ENCODE results near the gene TUBGCP2. TPM values are rescaled to one million over a fixed set of nuclear protein-coding genes. Genes with fewer than 3 reads are reported as not detected.

The TUBGCP2 gene
- total and polyA plus RNA-seq, 2 of the 13 experiments (the other 11 are each of a cell fraction or from before 2014, with no cell fraction given) = 21.3 to 34.5 TPM

DNA sequence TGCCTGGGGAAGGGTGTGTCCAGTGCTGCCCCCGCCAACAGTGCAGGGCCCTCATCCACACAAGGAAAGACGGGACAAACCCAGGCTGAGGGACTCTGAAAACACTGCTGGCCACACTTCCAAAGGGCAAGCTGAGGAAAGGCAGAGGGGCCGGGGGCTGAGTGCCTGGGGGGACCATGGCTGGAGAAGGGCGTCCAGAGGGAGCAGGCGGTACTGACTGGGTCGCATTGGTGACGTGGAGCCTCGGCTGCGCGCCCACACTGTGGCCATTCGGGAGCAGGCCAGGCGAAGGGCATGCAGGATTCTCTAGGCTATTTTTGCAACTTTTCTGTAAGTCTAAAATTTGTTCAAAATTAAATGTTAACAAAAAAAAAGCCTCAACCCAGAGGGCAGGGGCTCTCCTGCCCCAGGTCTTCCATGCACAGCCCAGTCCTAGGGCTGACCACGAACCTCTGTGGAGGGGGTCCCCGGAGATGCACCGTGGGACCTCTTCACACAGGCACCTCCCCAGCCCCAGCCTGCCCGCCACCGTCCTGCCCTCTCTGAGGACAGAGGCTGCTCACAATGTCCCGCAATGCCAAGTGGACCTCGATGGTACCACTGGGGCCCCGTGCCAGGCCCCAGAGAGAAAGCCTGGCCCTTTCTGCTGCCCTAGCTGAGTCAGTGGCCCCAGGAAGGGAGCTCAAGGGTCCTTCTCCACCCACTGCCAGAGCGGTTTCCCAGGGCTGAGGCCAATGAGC, 42.4 kb downstream of the TUBGCP2 start (continued):
- TF ChIP-seq, protein P1, sequence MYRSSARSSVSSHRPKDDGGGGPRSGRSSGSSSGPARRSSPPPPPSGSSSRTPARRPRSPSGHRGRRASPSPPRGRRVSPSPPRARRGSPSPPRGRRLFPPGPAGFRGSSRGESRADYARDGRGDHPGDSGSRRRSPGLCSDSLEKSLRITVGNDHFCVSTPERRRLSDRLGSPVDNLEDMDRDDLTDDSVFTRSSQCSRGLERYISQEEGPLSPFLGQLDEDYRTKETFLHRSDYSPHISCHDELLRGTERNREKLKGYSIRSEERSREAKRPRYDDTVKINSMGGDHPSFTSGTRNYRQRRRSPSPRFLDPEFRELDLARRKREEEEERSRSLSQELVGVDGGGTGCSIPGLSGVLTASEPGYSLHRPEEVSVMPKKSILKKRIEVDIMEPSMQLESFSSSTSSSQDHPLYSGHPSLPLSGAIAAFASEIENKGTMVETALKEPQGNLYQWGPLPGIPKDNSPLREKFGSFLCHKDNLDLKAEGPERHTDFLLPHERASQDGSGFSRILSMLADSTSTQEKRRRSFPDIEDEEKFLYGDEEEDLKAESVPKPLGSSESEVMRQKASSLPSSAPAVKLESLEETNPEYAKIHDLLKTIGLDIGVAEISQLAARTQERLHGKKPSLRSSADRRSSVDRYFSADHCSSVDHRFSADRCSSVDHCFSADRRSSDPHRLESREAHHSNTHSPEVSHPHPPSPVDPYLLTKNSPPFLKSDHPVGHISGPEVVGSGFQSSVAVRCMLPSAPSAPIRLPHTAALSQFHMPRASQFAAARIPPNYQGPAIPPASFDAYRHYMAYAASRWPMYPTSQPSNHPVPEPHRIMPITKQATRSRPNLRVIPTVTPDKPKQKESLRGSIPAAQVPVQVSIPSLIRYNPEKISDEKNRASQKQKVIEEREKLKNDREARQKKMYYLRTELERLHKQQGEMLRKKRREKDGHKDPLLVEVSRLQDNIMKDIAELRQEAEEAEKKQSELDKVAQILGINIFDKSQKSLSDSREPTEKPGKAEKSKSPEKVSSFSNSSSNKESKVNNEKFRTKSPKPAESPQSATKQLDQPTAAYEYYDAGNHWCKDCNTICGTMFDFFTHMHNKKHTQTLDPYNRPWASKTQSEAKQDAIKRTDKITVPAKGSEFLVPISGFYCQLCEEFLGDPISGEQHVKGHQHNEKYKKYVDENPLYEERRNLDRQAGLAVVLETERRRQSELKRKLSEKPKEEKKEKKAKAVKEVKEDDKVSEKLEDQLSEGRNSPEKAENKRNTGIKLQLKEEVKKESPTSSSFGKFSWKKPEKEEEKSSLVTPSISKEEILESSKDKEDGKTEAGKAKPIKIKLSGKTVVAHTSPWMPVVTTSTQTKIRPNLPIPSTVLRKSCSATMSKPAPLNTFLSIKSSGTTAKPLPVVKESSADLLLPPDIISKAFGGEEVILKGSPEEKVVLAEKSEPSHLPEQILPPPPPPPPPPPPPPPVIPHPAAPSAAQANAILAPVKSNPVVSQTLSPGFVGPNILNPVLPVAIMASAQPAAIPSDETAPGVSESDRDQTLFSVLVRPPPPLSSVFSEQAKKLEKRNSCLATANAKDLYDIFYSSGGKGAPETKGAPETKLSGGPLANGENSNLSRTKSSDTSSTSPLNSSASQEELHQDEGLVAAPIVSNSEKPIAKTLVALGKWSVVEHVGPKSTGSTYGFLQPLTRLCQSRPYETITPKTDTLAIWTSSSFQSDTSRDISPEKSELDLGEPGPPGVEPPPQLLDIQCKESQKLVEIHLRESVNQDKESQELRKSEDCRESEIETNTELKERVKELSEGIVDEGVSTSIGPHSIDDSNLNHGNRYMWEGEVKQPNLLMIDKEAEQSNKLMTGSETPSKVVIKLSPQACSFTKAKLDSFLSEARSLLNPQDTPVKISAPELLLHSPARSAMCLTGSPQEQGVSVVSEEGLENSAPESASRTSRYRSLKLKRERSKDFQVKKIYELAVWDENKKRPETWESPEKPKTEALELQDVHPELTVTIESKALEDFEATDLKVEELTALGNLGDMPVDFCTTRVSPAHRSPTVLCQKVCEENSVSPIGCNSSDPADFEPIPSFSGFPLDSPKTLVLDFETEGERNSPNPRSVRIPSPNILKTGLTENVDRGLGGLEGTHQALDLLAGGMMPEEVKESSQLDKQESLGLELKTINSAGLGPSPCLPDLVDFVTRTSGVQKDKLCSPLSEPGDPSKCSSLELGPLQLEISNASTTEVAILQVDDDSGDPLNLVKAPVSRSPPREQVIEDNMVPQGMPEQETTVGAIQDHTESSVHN (CRISPR knock-in tag; IDR thresholded peaks at IDR 0.05) = no peak
- TF ChIP-seq GABPA (IDR thresholded peaks at IDR 0.05; ENCODE audit: low read depth, low read length) = no peak
- TF ChIP-seq GABPA (CRISPR knock-in tag; IDR thresholded peaks at IDR 0.05; ENCODE audit: low read depth) = no peak
- TF ChIP-seq, protein P2, sequence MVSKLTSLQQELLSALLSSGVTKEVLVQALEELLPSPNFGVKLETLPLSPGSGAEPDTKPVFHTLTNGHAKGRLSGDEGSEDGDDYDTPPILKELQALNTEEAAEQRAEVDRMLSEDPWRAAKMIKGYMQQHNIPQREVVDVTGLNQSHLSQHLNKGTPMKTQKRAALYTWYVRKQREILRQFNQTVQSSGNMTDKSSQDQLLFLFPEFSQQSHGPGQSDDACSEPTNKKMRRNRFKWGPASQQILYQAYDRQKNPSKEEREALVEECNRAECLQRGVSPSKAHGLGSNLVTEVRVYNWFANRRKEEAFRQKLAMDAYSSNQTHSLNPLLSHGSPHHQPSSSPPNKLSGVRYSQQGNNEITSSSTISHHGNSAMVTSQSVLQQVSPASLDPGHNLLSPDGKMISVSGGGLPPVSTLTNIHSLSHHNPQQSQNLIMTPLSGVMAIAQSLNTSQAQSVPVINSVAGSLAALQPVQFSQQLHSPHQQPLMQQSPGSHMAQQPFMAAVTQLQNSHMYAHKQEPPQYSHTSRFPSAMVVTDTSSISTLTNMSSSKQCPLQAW (CRISPR knock-in tag; IDR thresholded peaks at IDR 0.05) = no peak
- no peak for TF ChIP-seq ZNF296 (CRISPR knock-in tag; conservative IDR thresholded peaks at IDR 0.05)
- TF ChIP-seq RAD21 (CRISPR knock-in tag; IDR thresholded peaks at IDR 0.05) = no peak
- no peak for TF ChIP-seq POGK (CRISPR knock-in tag; conservative IDR thresholded peaks at IDR 0.05)
- no peak for TF ChIP-seq SAP130 (CRISPR knock-in tag; IDR thresholded peaks at IDR 0.05; ENCODE audit: low read depth)
- no peak for TF ChIP-seq ZNF33B (CRISPR knock-in tag; IDR thresholded peaks at IDR 0.05)
- no peak for TF ChIP-seq EHMT2 (IDR thresholded peaks at IDR 0.05; ENCODE audit: borderline replicate concordance, low read depth, low read length)
- no peak for TF ChIP-seq ZNF225 (CRISPR knock-in tag; IDR thresholded peaks at IDR 0.05)
- TF ChIP-seq, protein P3, sequence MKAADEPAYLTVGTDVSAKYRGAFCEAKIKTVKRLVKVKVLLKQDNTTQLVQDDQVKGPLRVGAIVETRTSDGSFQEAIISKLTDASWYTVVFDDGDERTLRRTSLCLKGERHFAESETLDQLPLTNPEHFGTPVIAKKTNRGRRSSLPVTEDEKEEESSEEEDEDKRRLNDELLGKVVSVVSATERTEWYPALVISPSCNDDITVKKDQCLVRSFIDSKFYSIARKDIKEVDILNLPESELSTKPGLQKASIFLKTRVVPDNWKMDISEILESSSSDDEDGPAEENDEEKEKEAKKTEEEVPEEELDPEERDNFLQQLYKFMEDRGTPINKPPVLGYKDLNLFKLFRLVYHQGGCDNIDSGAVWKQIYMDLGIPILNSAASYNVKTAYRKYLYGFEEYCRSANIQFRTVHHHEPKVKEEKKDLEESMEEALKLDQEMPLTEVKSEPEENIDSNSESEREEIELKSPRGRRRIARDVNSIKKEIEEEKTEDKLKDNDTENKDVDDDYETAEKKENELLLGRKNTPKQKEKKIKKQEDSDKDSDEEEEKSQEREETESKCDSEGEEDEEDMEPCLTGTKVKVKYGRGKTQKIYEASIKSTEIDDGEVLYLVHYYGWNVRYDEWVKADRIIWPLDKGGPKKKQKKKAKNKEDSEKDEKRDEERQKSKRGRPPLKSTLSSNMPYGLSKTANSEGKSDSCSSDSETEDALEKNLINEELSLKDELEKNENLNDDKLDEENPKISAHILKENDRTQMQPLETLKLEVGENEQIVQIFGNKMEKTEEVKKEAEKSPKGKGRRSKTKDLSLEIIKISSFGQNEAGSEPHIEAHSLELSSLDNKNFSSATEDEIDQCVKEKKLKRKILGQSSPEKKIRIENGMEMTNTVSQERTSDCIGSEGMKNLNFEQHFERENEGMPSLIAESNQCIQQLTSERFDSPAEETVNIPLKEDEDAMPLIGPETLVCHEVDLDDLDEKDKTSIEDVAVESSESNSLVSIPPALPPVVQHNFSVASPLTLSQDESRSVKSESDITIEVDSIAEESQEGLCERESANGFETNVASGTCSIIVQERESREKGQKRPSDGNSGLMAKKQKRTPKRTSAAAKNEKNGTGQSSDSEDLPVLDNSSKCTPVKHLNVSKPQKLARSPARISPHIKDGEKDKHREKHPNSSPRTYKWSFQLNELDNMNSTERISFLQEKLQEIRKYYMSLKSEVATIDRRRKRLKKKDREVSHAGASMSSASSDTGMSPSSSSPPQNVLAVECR (CRISPR knock-in tag; IDR thresholded peaks at IDR 0.05; ENCODE audit: borderline replicate concordance) = no peak
